GM23248 (cell line): Measurements from ENCODE around the gene TUG1. TPM values are rescaled to one million over a fixed set of nuclear protein-coding genes. Genes with fewer than 3 reads are reported as not detected.

Experiments used
- DNase-seq: peaks from one replicate; pipeline ENCODE4 v3.0.0-alpha.2; 2015
- H2AFZ ChIP-seq: fragments of 200-600 bp; sonication (generic); 2 replicates; pipeline ENCODE4 v1.6.1; 2016; ENCODE audit warnings: antibody characterized with exemption
- H3F3A ChIP-seq: fragments of 200-600 bp; sonication (generic); 2 replicates; pipeline ENCODE4 v1.6.1; 2016; ENCODE audit warnings: mild to moderate bottlenecking, antibody characterized with exemption, mixed run types; ENCODE audit not compliant: insufficient read depth
- H3K27ac ChIP-seq: fragments of 200-600 bp; sonication (generic); 2 replicates; pipeline ENCODE4 v1.5.1; 2016; ENCODE audit warnings: mild to moderate bottlenecking
- H3K27me3 ChIP-seq: fragments of 200-600 bp; sonication (generic); replicated peaks from 2 replicates; pipeline ENCODE4 v1.6.1; 2016; ENCODE audit warnings: mild to moderate bottlenecking; ENCODE audit not compliant: insufficient read depth
- H3K36me3 ChIP-seq: fragments of 200-600 bp; sonication (generic); 2 replicates; pipeline ENCODE4 v1.6.1; 2016; ENCODE audit warnings: low read depth, mild to moderate bottlenecking
- H3K4me1 ChIP-seq: fragments of 200-600 bp; sonication (generic); 2 replicates; pipeline ENCODE4 v1.6.1; 2016; ENCODE audit warnings: mild to moderate bottlenecking; ENCODE audit not compliant: insufficient read depth
- H3K4me2 ChIP-seq: fragments of 200-600 bp; sonication (generic); one replicate; pipeline ENCODE4 v1.6.1; 2016; ENCODE audit warnings: mild to moderate bottlenecking; ENCODE audit not compliant: unreplicated experiment
- H3K4me3 ChIP-seq: fragments of 200-600 bp; sonication (generic); 2 replicates; pipeline ENCODE4 v1.5.1; 2016; ENCODE audit warnings: mild to moderate bottlenecking
- H3K79me2 ChIP-seq: fragments of 200-600 bp; sonication (generic); 2 replicates; pipeline ENCODE4 v1.6.1; 2016; ENCODE audit warnings: mild to moderate bottlenecking; ENCODE audit not compliant: insufficient read depth
- H3K9ac ChIP-seq: fragments of 200-600 bp; sonication (generic); 2 replicates; pipeline ENCODE4 v1.6.1; 2016; ENCODE audit warnings: mild to moderate bottlenecking
- H3K9me2 ChIP-seq: fragments of 200-600 bp; sonication (generic); 2 replicates; pipeline ENCODE4 v1.6.1; 2016; ENCODE audit warnings: mixed run types, mild to moderate bottlenecking, moderate library complexity; ENCODE audit not compliant: insufficient read depth
- H3K9me3 ChIP-seq: fragments of 200-600 bp; sonication (generic); one replicate; pipeline ENCODE4 v1.6.1; 2017; ENCODE audit warnings: low read depth
- H4K20me1 ChIP-seq: fragments of 200-600 bp; sonication (generic); 2 replicates; pipeline ENCODE4 v1.6.0; 2016; ENCODE audit not compliant: insufficient read depth
- EZH2 ChIP-seq: fragments of 200-600 bp; sonication (generic); IDR thresholded peaks from 2 replicates; pipeline ENCODE4 v1.6.1; 2018; ENCODE audit warnings: antibody characterized with exemption, mild to moderate bottlenecking; ENCODE audit not compliant: insufficient read depth, poor library complexity, severe bottlenecking
- EZH2phosphoT487 ChIP-seq: fragments of 200-600 bp; sonication (generic); IDR thresholded peaks from 2 replicates; pipeline ENCODE4 v1.6.1; 2018; ENCODE audit warnings: antibody characterized with exemption, moderate library complexity, mild to moderate bottlenecking, low read depth; ENCODE audit not compliant: insufficient read depth
- WGBS, 2 experiments: methylation state at CpG; one replicate each; pipeline ENCODE4 v1.1.6; 2015 to 2017; ENCODE audit warnings: low lambda C conversion rate in 2 of 2, low coverage in 1 of 2; ENCODE audit errors: missing lambda C conversion rate in 2 of 2; 5-methylcytosine and 5-hydroxymethylcytosine counted together
- in situ Hi-C: fragments of 300-500 bp; cut with MboI; formaldehyde crosslinking; loops from 2 replicates; pipeline ENCODE4 v1.15.0; 2020
- polyA plus RNA-seq: library from polyadenylated mRNA; unstranded; fragments of >200 nt; fragmentation: Nextera tagmentation; extraction: Ambion mirVana; gene quantifications from 2 replicates; pipeline ENCODE4 v1.2.1, GENCODE V29; 2016
- total RNA-seq: library from RNA; depleted of rRNA; stranded (reverse); fragments of >200 nt; shearing (Covaris generic); gene quantifications from 2 replicates; pipeline ENCODE4 v1.2.3, GENCODE V29; 2014

TUG1 gene
- total and polyA plus RNA-seq, 2 experiments from 2014 or later, result 26.6 to 65.9 TPM

DNA sequence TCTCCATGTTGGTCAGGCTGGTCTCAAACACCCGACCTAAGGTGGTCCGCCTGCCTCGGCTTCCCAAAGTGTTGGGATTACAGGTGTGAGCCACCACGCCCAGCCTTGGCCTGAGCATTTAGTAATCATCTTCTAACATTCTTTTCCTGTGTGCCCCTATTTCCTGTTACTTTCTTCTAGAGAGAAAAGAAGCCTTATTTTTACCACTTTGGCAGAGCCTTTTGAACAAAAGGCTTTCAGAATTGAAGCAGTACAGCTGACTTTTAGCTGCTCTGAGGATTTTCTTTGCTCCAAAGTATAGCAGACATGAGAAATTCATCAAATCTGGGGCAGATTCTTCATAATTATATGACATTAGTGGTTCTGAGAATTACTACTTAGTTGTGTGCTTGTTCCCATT is 13.9 kb upstream of the TUG1 start:
- H4K20me1 ChIP-seq, result no peaks in the 10 kb centered on the region
- peaks cover 22% of the 10 kb centered on the region; the same call in 1 of the 2 replicates for H3K36me3 ChIP-seq
- H3K9ac ChIP-seq, result no peak overlapping the region
- no peaks in the 10 kb centered on the region for H3K4me1 ChIP-seq
- no peak overlapping the region for H2AFZ ChIP-seq
- H3F3A ChIP-seq, result no peaks in the 10 kb centered on the region
- no peaks in the 10 kb centered on the region for H3K27me3 ChIP-seq
- peaks cover 39% of the 10 kb centered on the region for H3K79me2 ChIP-seq
- in situ Hi-C loops, result loop anchor here (10.0 kb wide), 1 partner anchor 130 kb away; the partner anchor contains the start of gene SMTN
- TF ChIP-seq EZH2phosphoT487 (no peak), EZH2 (no peak)
- H3K9me2 ChIP-seq, result no peaks in the 10 kb centered on the region
- H3K27ac ChIP-seq, result no peak overlapping the region
- H3K9me3 ChIP-seq, result no peaks in the 10 kb centered on the region
- no peak overlapping the region for H3K4me3 ChIP-seq
- no peak for DNase-seq
- WGBS, 2 experiments, result 93 to 97% methylated on average over 4 of the region's 4 CpGs
- H3K4me2 ChIP-seq, result no peak overlapping the region

DNA sequence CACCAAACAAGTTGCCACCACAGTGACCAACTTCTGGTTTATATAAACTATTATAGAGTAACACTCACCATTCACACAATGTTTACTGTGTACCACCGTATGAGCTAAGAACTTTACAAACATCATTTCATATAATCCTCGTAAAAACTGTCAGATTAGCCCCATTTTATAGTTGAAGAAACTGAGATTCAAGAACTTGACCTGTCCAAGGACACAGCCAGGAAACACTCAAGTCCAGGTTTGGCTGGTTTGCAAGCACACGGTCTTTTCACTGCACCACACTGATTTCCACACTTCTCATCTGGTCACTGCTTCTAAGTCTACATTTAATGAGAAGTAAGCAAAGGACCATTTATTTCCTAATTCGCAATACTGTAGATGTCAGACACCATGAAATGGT is 4.2 kb upstream of the TUG1 start:
- 97 to 100% methylated on average over 4 of the region's 4 CpGs for WGBS, 2 experiments
- peaks cover 91% of the 10 kb centered on the region for H3K79me2 ChIP-seq
- no peaks in the 10 kb centered on the region for H3K27me3 ChIP-seq
- in situ Hi-C loops, result no loop called here
- H3K27ac ChIP-seq, result no peak overlapping the region
- H3K36me3 ChIP-seq, result peaks cover 12% of the 10 kb centered on the region
- 0 out of 2 replicates have a peak, but pooled peaks cover under 1% of the 10 kb centered on the region for H4K20me1 ChIP-seq
- H3K4me2 ChIP-seq, result no peak overlapping the region
- no peak for DNase-seq
- no peak overlapping the region for H3K4me3 ChIP-seq
- no peak overlapping the region for H3K9ac ChIP-seq
- H2AFZ ChIP-seq, result no peak overlapping the region
- H3K9me3 ChIP-seq, result no peaks in the 10 kb centered on the region
- no peaks in the 10 kb centered on the region for H3F3A ChIP-seq
- H3K4me1 ChIP-seq, result peaks cover 25% of the 10 kb centered on the region
- no peaks in the 10 kb centered on the region for H3K9me2 ChIP-seq
- TF ChIP-seq EZH2phosphoT487, result no peak
- TF ChIP-seq EZH2, result no peak

DNA sequence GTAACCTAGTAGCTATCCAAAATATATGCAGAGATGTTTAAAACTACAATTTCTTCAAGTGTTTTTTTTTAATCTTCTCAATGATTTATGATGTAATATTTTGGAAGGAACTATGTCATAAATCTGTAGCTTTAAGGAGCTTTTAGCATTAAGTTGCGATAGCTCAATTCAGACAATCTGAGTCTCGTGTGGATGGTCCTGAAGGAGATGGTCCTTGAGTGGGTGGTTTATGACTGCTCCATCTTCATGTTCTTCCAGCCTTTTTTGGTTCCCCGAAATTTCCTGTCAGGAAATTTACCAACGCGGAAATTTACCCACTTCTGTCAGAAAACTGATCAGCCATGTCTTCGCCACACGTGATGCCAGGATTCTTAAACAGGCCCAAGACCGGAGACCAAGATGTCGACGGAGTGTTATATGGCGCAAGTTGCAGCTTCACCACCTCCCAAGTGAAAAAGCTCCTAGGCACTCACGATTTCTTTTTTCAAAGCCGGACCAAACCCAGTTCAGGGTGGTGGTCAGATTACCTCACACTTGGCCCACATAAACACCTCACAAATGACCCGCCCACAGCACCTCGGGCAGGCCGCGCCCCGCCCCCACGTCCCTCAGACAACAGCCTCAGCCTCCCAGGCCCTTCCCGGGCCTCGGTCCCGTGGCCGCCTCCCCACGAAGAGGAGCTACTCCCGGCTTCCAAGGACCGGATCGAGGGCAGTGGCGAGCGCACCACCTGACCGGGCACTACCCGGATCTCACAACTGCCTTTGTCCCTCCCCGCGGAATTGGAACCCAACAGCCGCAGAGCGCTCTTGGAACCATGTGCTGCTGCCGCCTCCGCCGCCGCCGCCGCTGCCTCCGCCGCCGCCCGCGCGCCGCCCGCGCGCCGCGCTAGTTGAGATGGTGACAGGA is 796 bp upstream of the TUG1 start, which contains the start of gene MORC2:
TSS of gene MORC2 (minus strand) at position 760 of the 909 bp plus-strand sequence. CDS start 885 bp downstream, outside the sequence.
- H3K27me3 ChIP-seq, result no peaks in the 10 kb centered on the region
- 17 to 29% methylated on average over 32 to 52 of the region's 53 CpGs for WGBS, 2 experiments

DNA sequence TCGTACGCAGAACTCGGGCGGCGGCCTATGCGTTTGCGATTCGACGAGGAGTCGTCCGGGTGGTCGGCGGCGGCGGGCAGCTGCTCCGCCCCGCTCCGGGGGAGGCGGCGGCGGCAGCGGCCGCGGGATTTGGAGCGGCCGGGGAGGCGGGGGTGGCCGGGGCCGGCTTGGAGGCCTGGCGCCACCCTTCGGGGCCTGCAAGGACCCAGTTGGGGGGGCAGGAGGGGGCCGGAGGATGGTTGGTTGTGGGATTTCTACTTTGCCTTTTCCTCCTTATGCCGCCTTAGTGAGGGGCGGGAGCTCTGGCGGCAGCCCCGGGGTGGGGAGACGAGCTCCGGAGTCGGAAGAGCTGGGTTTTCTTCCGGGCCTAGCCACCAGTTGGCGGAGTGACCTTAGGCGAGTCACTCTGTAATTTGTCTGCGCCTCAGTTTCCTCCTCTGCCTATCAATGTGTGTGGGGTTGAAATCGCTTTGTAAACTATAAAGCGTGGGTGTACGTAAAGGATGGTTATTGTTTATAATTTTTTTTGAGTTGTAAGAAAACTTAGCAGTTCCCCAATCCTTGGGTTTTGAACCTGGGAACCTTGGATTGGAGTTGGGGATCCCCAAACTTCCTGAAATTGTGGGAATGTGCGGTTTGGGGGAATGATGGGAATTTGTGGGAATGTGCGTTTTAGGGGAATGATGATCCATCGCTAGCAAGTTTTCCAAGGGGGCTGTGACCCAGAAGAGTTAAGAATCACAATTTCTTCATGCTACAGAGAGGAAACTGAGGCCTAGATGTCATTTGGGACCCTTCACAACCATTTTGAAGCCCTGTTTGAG is 679 bp downstream of the TUG1 start:
- TF ChIP-seq EZH2, result no peak
- TF ChIP-seq EZH2phosphoT487, result no peak
- 7 to 8% methylated on average over 34 to 35 of the region's 49 CpGs for WGBS, 2 experiments
- H3K36me3 ChIP-seq, result peaks cover 45% of the 10 kb centered on the region
- peak overlapping the region; percentile 94 for H3K9ac ChIP-seq
- H3K4me2 ChIP-seq, result peak overlapping the region; percentile 90
- peak overlapping the region; percentile 86 for H3K27ac ChIP-seq
- peak overlapping the region; percentile 87 for H2AFZ ChIP-seq
- H3K9me2 ChIP-seq, result no peaks in the 10 kb centered on the region
- 0 out of 2 replicates have a peak, but pooled peaks cover 10% of the 10 kb centered on the region for H3F3A ChIP-seq
- in situ Hi-C loops, result no loop called here
- peaks cover 93% of the 10 kb centered on the region for H3K79me2 ChIP-seq
- H3K4me1 ChIP-seq, result peaks cover 43% of the 10 kb centered on the region
- peak; percentile 73 for DNase-seq
- peak overlapping the region; percentile 88 for H3K4me3 ChIP-seq
- H3K9me3 ChIP-seq, result no peaks in the 10 kb centered on the region
- H3K27me3 ChIP-seq, result no peaks in the 10 kb centered on the region
- H4K20me1 ChIP-seq, result peaks cover 29% of the 10 kb centered on the region; the same call in 1 of the 2 replicates

More for the DNA sequence above, 796 bp upstream of the TUG1 start, which contains the start of gene MORC2:
- Histone ChIP-seq H3K79me2 (peaks cover 93% of the 10 kb centered on the region), H3K4me2 (peak within 1 kb of the TSS; percentile 90), H4K20me1 (peaks cover 22% of the 10 kb centered on the region; the same call in 1 of the 2 replicates), H3F3A (0 out of 2 replicates have a peak, but pooled peaks cover 10% of the 10 kb centered on the region), H3K27ac (peak within 1 kb of the TSS; percentile 86), H3K9ac (peak within 1 kb of the TSS; percentile 94), H3K36me3 (peaks cover 30% of the 10 kb centered on the region), H3K4me1 (peaks cover 43% of the 10 kb centered on the region), H3K9me2 (no peaks in the 10 kb centered on the region), H3K9me3 (no peaks in the 10 kb centered on the region), H2AFZ (peak within 1 kb of the TSS; percentile 87), H3K4me3 (peak within 1 kb of the TSS; percentile 88)
- no peak for TF ChIP-seq EZH2
- no peak for TF ChIP-seq EZH2phosphoT487
- DNase-seq, result no peak
- in situ Hi-C loops, result no loop called here
